CD4-positive, alpha-beta T cell (primary cell): Measurements from ENCODE around the gene TRPC4AP. TPM values are rescaled to one million over a fixed set of nuclear protein-coding genes. Genes with fewer than 3 reads are reported as not detected.

ENCODE experiments used
- ATAC-seq: fragments of 200-7000 bp; cut with Tn5 transposase; one replicate; pipeline ENCODE4 v1.10.0; 2022; ENCODE audit warnings: mild to moderate bottlenecking; ENCODE audit not compliant: poor library complexity
- CTCF ChIA-PET: fragments of 350-600 bp; sonication (Branson Sonifier 250); formaldehyde crosslinking; loops from one replicate; lab custom pipeline; 2021; ENCODE audit warnings: antibody characterized with exemption, inconsistent platforms; lab: Charles Lee
- POLR2A ChIA-PET: fragments of 350-600 bp; sonication (Branson Sonifier 250); formaldehyde crosslinking; loops from one replicate; lab custom pipeline; 2021; ENCODE audit warnings: antibody characterized with exemption, inconsistent platforms; lab: Charles Lee
- DNase-seq, 14 experiments: peaks; one replicate each; pipeline ENCODE4 v3.0.0-alpha.2; 2013 to 2020; ENCODE audit warnings: mixed read lengths in 2 of 14
- H3K27ac ChIP-seq, 2 donors: one replicate each; pipeline versions ENCODE4 v1.5.1 to v1.7.0; 2013; ENCODE audit warnings: low read length in 2 of 2, low read depth in 1 of 2, mild to moderate bottlenecking in 1 of 2
- H3K27me3 ChIP-seq, 2 experiments: 1 replicate in 1 of 2; 2 replicates in 1 of 2; pipeline versions ENCODE4 v1.6.1 to v1.7.0; 2013; ENCODE audit warnings: low read length in 2 of 2, control low read depth in 1 of 2, mild to moderate bottlenecking in 1 of 2, moderate library complexity in 1 of 2; ENCODE audit not compliant: insufficient read depth in 2 of 2, control insufficient read depth in 1 of 2
- H3K36me3 ChIP-seq: one replicate; pipeline ENCODE4 v1.6.1; 2013; ENCODE audit warnings: low read length, control low read depth; ENCODE audit not compliant: insufficient read depth
- H3K4me1 ChIP-seq: one replicate; pipeline ENCODE4 v1.6.1; 2013; ENCODE audit warnings: low read length, control low read depth; ENCODE audit not compliant: insufficient read depth
- H3K4me3 ChIP-seq: one replicate; pipeline ENCODE4 v1.5.1; 2013; ENCODE audit warnings: mild to moderate bottlenecking, low read length, moderate library complexity
- H3K9me3 ChIP-seq, 2 experiments: 1 replicate in 1 of 2; 2 replicates in 1 of 2; pipeline versions ENCODE4 v1.6.1 to v1.7.0; 2013; ENCODE audit warnings: low read length in 2 of 2, mild to moderate bottlenecking in 2 of 2, control low read depth in 1 of 2, moderate library complexity in 1 of 2; ENCODE audit not compliant: control insufficient read depth in 1 of 2, insufficient read depth in 1 of 2
- H3K27ac Mint-ChIP-seq: one replicate; pipeline ENCODE4 v1.8.0; 2020; ENCODE audit warnings: mixed read lengths
- H3K27me3 Mint-ChIP-seq: one replicate; pipeline ENCODE4 v1.8.0; 2021; ENCODE audit warnings: mixed read lengths
- H3K36me3 Mint-ChIP-seq: one replicate; pipeline ENCODE4 v1.8.0; 2021; ENCODE audit warnings: low read depth, mixed read lengths
- H3K4me1 Mint-ChIP-seq: one replicate; pipeline ENCODE4 v1.8.0; 2021; ENCODE audit warnings: low read depth, mixed read lengths
- H3K4me3 Mint-ChIP-seq: one replicate; pipeline ENCODE4 v1.8.0; 2020; ENCODE audit warnings: mild to moderate bottlenecking, mixed read lengths
- H3K9me3 Mint-ChIP-seq: one replicate; pipeline ENCODE4 v1.8.0; 2020; ENCODE audit warnings: mixed read lengths
- intact Hi-C, 2 experiments: fragments of 100-400 bp; cut with DNase I in 1 of 2; cut with micrococcal nuclease in 1 of 2; formaldehyde crosslinking; loops; one replicate each; pipeline versions ENCODE4 v1.15.1 to v1.9.0; 2023 to 2025; cut with DNase I, micrococcal nuclease
- total RNA-seq, 174 experiments: library from RNA in 2 of 174; stranded (reverse) in 2 of 174; gene quantifications; one replicate each; pipeline ENCODE4 v1.2.3 and lab custom pipeline; 2021 to 2026
- TF ChIP-seq, protein P1 (sequence below): fragments of 200-600 bp; IDR thresholded peaks from one replicate; pipeline ENCODE4 v1.8.0; 2022; ENCODE audit warnings: antibody characterized with exemption, mild to moderate bottlenecking

Gene TRPC4AP
- total RNA-seq, 2 experiments from 2014 or later: 56.3 to 60.6 TPM

DNA sequence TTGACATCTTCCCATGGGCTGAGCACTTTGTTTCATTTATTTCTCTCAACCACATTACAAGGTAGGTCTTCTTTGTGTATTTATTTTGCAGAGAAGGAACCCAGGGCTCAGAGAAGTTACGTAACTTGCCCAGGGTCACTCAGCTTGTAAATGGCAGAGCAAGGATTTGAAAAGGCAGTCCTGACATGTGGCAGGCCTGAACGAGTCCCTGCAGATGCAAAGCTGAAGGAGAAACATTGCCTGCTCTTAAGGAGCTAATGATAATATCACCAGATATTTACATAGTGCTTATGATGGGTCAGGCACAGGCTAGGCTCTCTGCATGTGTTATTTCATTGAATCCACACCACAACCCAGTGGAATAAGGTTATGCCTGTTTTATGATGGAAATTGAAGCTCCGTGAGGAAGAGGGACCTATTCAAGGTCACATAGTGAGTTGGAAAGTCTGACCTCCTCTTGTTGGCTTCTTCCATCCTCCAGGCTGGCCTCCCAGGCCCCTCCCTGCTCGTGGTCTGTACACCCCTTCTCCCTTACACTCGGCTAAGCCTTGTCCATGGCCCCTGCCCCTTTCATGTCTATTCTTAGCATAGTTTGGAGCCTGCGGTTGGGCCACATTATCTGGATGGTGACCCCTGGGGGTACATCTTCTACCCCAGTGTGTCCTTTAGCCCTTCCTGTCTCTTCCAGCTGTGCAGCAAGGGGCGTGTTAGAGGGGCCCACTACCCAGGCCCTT, 124.4 kb downstream of the TRPC4AP start:
- TF ChIP-seq, protein P1, sequence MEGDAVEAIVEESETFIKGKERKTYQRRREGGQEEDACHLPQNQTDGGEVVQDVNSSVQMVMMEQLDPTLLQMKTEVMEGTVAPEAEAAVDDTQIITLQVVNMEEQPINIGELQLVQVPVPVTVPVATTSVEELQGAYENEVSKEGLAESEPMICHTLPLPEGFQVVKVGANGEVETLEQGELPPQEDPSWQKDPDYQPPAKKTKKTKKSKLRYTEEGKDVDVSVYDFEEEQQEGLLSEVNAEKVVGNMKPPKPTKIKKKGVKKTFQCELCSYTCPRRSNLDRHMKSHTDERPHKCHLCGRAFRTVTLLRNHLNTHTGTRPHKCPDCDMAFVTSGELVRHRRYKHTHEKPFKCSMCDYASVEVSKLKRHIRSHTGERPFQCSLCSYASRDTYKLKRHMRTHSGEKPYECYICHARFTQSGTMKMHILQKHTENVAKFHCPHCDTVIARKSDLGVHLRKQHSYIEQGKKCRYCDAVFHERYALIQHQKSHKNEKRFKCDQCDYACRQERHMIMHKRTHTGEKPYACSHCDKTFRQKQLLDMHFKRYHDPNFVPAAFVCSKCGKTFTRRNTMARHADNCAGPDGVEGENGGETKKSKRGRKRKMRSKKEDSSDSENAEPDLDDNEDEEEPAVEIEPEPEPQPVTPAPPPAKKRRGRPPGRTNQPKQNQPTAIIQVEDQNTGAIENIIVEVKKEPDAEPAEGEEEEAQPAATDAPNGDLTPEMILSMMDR: no peak
- H3K27me3 ChIP-seq: no peaks in the 10 kb centered on the region
- DNase-seq (no peak), ATAC-seq (no peak)
- H3K27ac Mint-ChIP-seq: no peak overlapping the region
- intact Hi-C loops: no loop called here
- no peaks in the 10 kb centered on the region for H3K36me3 ChIP-seq
- no peaks in the 10 kb centered on the region for H3K27me3 Mint-ChIP-seq
- no peak overlapping the region for H3K4me3 ChIP-seq
- H3K36me3 Mint-ChIP-seq: no peaks in the 10 kb centered on the region
- H3K9me3 ChIP-seq: no peaks in the 10 kb centered on the region
- POLR2A ChIA-PET: interaction anchor here (0.7 kb wide), 1 partner anchor 92 kb away, joined by 4 read pairs; the partner anchor contains the start of gene ACSS2
- CTCF ChIA-PET: no interaction called here
- no peaks in the 10 kb centered on the region for H3K4me1 ChIP-seq
- no peak overlapping the region for H3K4me3 Mint-ChIP-seq
- H3K27ac ChIP-seq: no peak overlapping the region
- H3K4me1 Mint-ChIP-seq: no peaks in the 10 kb centered on the region
- no peaks in the 10 kb centered on the region for H3K9me3 Mint-ChIP-seq

DNA sequence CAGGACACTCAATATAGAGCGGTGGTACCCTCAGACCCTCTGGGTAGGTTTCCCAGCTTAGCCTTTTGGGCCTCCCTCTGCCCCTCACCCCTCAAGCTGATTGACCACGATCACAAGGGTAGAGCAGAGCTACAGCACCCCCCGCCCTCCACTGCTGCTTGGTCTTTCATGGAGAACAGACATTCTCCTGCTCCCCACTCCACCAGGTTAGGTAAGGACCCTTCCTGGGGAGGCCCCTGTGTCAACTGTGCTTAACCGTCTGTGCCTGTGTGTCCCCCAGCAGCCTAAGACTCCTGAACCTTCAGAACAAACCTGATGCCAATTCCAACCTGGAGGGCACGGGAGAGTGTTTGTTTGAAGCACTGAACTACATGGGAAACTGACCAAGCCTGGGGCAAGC, 125.2 kb downstream of the TRPC4AP start:
- DNase-seq: no peak
- Histone ChIP-seq H3K36me3 (no peaks in the 10 kb centered on the region), H3K27ac (no peak overlapping the region), H3K9me3 (no peaks in the 10 kb centered on the region), H3K4me3 (no peak overlapping the region), H3K4me1 (no peaks in the 10 kb centered on the region), H3K27me3 (no peaks in the 10 kb centered on the region)
- intact Hi-C loops: no loop called here
- Mint-ChIP-seq H3K4me3 (no peak overlapping the region), H3K9me3 (no peaks in the 10 kb centered on the region), H3K27ac (no peak overlapping the region), H3K36me3 (no peaks in the 10 kb centered on the region), H3K4me1 (no peaks in the 10 kb centered on the region), H3K27me3 (no peaks in the 10 kb centered on the region)
- ATAC-seq: no peak
- ChIA-PET POLR2A (interaction anchor here (0.7 kb wide), 1 partner anchor 91 kb away, joined by 4 read pairs; the partner anchor contains the start of gene ACSS2), CTCF (interaction anchor here (1.2 kb wide), 1 partner anchor 27 kb away, joined by 3 read pairs; no protein-coding TSS in a partner anchor)
- TF ChIP-seq, protein P1: no peak

DNA sequence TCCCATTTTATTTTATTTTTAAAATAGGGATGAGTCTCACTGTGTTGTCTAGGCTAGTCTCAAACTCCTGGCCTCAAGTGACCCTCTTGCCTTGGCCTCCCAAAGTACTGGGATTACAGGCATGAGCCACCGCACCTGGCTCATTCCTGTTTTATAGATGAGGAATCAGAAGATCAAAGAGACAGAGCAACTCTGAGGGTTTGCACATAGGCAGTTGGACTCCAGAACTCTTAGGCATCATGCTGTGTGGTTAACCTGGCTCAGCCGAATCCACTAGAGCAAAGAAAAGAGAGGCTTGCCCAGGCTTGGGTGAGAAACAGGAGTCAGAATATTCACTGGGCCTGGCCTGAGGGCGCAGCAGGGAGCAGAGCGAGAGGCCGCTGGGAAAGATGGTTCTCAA, 127.6 kb downstream of the TRPC4AP start:
- Mint-ChIP-seq H3K9me3 (no peaks in the 10 kb centered on the region), H3K4me1 (peaks cover 5% of the 10 kb centered on the region), H3K36me3 (no peaks in the 10 kb centered on the region), H3K27ac (no peak overlapping the region), H3K27me3 (no peaks in the 10 kb centered on the region), H3K4me3 (no peak overlapping the region)
- TF ChIP-seq, protein P1: no peak
- DNase-seq: no peak
- no peaks in the 10 kb centered on the region for H3K36me3 ChIP-seq
- no peaks in the 10 kb centered on the region for H3K27me3 ChIP-seq
- H3K27ac ChIP-seq: no peak overlapping the region
- no peaks in the 10 kb centered on the region for H3K4me1 ChIP-seq
- H3K9me3 ChIP-seq: no peaks in the 10 kb centered on the region
- no peak for ATAC-seq
- H3K4me3 ChIP-seq: no peak overlapping the region
- ChIA-PET CTCF (no interaction called here), POLR2A (no interaction called here)
- intact Hi-C loops: no loop called here
